Measurements from ENCODE around the gene UQCC5. TPM values are rescaled to one million over a fixed set of nuclear protein-coding genes. Genes with fewer than 3 reads are reported as not detected.

The UQCC5 gene, protein sequence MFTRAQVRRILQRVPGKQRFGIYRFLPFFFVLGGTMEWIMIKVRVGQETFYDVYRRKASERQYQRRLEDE
- 11.7 and 13.6 TPM in 2 replicates for total RNA-seq

DNA sequence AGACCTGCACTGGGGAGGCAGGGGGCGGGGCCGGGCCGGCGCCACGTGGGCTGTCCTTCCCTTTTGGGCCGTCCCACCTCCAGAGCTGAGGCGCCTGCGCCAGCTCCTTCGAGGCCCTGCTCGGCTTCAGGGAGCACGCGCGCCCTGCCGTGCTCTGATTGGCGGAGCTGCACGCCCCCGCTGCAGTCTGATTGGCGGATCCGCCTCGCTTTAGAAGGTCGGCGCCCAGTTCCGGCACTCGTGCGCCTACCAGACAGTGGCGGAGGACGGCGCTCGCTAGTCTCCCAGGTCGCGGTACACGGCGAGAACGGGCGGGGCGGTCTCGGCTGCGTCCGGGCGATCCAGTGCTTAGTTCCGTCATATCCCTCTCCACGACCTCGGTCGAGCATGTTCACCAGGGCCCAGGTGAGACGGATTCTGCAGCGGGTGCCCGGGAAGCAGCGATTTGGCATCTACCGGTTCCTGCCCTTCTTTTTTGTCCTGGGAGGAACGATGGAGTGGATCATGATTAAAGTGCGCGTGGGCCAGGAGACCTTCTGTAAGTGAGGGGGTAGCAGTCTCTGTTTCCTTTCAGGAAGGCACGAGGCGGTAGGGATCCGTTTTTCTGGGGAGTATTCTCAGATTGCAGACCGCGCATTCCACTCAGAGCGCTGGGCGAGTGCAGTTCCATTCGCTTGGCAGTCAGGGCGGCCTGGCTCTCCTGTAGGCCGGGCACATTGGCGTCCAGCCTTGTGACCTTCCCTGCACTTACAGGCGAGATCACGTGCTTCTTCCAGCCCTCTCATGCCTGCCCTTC is at the start of gene UQCC5:
Gene UQCC5 (plus strand): TSS at position 237 of the 796 bp plus-strand sequence. CDS start 151 bp downstream, at position 388.
- ATAC-seq (ENCODE audit: low read depth), result peak; percentile 87
- H3K4me1 Mint-ChIP-seq, result peaks cover 42% of the 10 kb centered on the region
- H3K36me3 Mint-ChIP-seq (ENCODE audit: low read depth), result peaks cover 29% of the 10 kb centered on the region
- peak within 1 kb of the TSS; percentile 96 for H3K27ac Mint-ChIP-seq
- H3K27me3 Mint-ChIP-seq, result no peaks in the 10 kb centered on the region
- intact Hi-C loops (cut with micrococcal nuclease), result loop anchor here (1.0 to 10.0 kb wide), 11 partner anchors 64 to 1149 kb away; partner anchors contain the start of genes ACY1, DUSP7, GNL3 and ITIH1
- peak within 1 kb of the TSS; percentile 98 for H3K4me3 Mint-ChIP-seq
- TF ChIP-seq, protein P1, sequence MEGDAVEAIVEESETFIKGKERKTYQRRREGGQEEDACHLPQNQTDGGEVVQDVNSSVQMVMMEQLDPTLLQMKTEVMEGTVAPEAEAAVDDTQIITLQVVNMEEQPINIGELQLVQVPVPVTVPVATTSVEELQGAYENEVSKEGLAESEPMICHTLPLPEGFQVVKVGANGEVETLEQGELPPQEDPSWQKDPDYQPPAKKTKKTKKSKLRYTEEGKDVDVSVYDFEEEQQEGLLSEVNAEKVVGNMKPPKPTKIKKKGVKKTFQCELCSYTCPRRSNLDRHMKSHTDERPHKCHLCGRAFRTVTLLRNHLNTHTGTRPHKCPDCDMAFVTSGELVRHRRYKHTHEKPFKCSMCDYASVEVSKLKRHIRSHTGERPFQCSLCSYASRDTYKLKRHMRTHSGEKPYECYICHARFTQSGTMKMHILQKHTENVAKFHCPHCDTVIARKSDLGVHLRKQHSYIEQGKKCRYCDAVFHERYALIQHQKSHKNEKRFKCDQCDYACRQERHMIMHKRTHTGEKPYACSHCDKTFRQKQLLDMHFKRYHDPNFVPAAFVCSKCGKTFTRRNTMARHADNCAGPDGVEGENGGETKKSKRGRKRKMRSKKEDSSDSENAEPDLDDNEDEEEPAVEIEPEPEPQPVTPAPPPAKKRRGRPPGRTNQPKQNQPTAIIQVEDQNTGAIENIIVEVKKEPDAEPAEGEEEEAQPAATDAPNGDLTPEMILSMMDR (IDR thresholded peaks at IDR 0.05), result no peak
- ChIA-PET POLR2A (interaction anchor here (0.5 to 1.3 kb wide), 12 partner anchors 9 to 1152 kb away, joined by 3 to 5 read pairs (median 3); partner anchors contain the start of genes GLYCTK, GNL3, MANF and PBRM1), CTCF (interaction anchor here (0.8 to 1.2 kb wide), 2 partner anchors 8 to 124 kb away, joined by 3 to 4 read pairs; no protein-coding TSS in a partner anchor)
- H3K9me3 Mint-ChIP-seq, result no peaks in the 10 kb centered on the region
- DNase-seq, result peak; percentile 92

DNA sequence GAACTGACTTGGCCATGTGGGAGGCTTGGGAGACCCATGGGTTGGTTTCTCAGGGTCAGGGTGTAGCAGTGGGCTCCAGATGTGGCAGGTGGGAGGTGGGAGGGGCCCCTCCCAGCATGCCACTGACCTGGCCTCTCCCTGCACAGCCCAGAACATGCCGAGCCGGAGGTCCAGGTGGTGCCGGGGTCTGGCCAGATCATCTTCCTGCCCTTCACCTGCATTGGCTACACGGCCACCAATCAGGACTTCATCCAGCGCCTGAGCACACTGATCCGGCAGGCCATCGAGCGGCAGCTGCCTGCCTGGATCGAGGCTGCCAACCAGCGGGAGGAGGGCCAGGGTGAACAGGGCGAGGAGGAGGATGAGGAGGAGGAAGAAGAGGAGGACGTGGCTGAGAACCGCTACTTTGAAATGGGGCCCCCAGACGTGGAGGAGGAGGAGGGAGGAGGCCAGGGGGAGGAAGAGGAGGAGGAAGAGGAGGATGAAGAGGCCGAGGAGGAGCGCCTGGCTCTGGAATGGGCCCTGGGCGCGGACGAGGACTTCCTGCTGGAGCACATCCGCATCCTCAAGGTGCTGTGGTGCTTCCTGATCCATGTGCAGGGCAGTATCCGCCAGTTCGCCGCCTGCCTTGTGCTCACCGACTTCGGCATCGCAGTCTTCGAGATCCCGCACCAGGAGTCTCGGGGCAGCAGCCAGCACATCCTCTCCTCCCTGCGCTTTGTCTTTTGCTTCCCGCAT is 49.2 kb upstream of the UQCC5 start:
- no peak for DNase-seq
- CTCF ChIA-PET, result no interaction called here
- no peak for ATAC-seq (ENCODE audit: low read depth)

DNA sequence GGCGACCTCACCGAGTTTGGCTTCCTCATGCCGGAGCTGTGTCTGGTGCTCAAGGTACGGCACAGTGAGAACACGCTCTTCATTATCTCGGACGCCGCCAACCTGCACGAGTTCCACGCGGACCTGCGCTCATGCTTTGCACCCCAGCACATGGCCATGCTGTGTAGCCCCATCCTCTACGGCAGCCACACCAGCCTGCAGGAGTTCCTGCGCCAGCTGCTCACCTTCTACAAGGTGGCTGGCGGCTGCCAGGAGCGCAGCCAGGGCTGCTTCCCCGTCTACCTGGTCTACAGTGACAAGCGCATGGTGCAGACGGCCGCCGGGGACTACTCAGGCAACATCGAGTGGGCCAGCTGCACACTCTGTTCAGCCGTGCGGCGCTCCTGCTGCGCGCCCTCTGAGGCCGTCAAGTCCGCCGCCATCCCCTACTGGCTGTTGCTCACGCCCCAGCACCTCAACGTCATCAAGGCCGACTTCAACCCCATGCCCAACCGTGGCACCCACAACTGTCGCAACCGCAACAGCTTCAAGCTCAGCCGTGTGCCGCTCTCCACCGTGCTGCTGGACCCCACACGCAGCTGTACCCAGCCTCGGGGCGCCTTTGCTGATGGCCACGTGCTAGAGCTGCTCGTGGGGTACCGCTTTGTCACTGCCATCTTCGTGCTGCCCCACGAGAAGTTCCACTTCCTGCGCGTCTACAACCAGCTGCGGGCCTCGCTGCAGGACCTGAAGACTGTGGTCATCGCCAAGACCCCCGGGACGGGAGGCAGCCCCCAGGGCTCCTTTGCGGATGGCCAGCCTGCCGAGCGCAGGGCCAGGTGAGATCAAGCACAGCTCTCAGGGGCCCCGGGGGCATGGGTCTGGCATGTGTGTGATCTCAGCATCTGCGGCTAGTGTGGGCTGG is 48.4 kb upstream of the UQCC5 start:
- TF ChIP-seq, protein P1 (IDR thresholded peaks at IDR 0.05), result no peak
- H3K36me3 Mint-ChIP-seq (ENCODE audit: low read depth), result peaks cover 80% of the 10 kb centered on the region
- POLR2A ChIA-PET, result interaction anchor here (0.5 kb wide), 1 partner anchor 37 kb away, joined by 3 read pairs; no protein-coding TSS in a partner anchor

More for the DNA sequence above, 49.2 kb upstream of the UQCC5 start:
- TF ChIP-seq, protein P1 (IDR thresholded peaks at IDR 0.05), result no peak
- intact Hi-C loops (cut with micrococcal nuclease), result no loop called here
- peaks cover 78% of the 10 kb centered on the region for H3K36me3 Mint-ChIP-seq (ENCODE audit: low read depth)
- POLR2A ChIA-PET, result no interaction called here
- H3K9me3 Mint-ChIP-seq, result no peaks in the 10 kb centered on the region
- no peak overlapping the region for H3K27ac Mint-ChIP-seq
- H3K27me3 Mint-ChIP-seq, result no peaks in the 10 kb centered on the region
- H3K4me3 Mint-ChIP-seq, result no peak overlapping the region
- H3K4me1 Mint-ChIP-seq, result no peaks in the 10 kb centered on the region

DNA sequence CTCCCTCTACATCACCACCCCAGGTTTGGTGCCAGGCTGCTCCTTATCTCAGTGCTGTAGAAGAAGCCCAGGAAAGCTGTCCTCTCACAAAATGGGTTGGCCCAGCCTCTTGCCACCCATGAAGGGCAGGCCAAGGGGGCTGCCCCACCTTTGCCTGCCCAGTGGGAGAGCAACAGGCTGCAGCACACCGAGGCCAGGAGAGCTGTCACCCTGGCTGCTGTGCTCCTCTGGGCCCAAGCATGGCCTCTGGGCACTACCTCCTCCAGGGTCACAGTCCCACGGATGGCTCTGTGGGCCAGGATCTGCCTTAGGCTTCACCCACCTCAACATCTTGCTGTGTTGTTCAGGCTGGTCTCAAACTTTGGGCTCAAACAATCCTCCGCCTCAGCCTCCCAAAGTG is 47.7 kb upstream of the UQCC5 start:
- TF ChIP-seq, protein P1 (IDR thresholded peaks at IDR 0.05), result no peak
- peaks cover 76% of the 10 kb centered on the region for H3K36me3 Mint-ChIP-seq (ENCODE audit: low read depth)
- H3K27me3 Mint-ChIP-seq, result no peaks in the 10 kb centered on the region
- H3K9me3 Mint-ChIP-seq, result no peaks in the 10 kb centered on the region
- DNase-seq (no peak), ATAC-seq (ENCODE audit: low read depth) (no peak)
- H3K4me3 Mint-ChIP-seq, result no peak overlapping the region
- no peaks in the 10 kb centered on the region for H3K4me1 Mint-ChIP-seq
- intact Hi-C loops (cut with micrococcal nuclease), result no loop called here
- ChIA-PET POLR2A (no interaction called here), CTCF (no interaction called here)
- H3K27ac Mint-ChIP-seq, result no peak overlapping the region

More for the DNA sequence above, 48.4 kb upstream of the UQCC5 start:
- CTCF ChIA-PET, result no interaction called here
- Mint-ChIP-seq H3K27me3 (no peaks in the 10 kb centered on the region), H3K4me3 (no peak overlapping the region), H3K27ac (no peak overlapping the region), H3K4me1 (no peaks in the 10 kb centered on the region), H3K9me3 (no peaks in the 10 kb centered on the region)
- ATAC-seq (ENCODE audit: low read depth) (no peak), DNase-seq (no peak)
- intact Hi-C loops (cut with micrococcal nuclease), result no loop called here
